Measurements from ENCODE around the gene KDM8.

- TF ChIP-seq PATZ1 (CRISPR knock-in tag; IDR thresholded peaks at IDR 0.05; ENCODE audit: borderline replicate concordance) (no peak), PPARA (CRISPR knock-in tag; IDR thresholded peaks at IDR 0.05; ENCODE audit: borderline replicate concordance) (no peak)
Observed at GRCh38 chr16:27189335-27189972, 13.9 kb upstream of the KDM8 start.

All from SK-N-SH treated with all-trans-retinoic acid at 6 μM for 48 hours (cell line).